Stimulated activated memory B cell treated with anti-CD40 and anti-IgM and Interleukin-4, amounts not matched to agents 10 μg/mL and 1 μg/mL and 100 μg/mL, for 72 hours (primary cell): ENCODE data around the gene PERM1.

ENCODE experiments used
- ATAC-seq: fragments of 150-1000 bp; cut with Tn5 transposase; 2 replicates; pipeline ENCODE4 v1.10.0; 2021
- H3K27ac Mint-ChIP-seq: one replicate; pipeline ENCODE4 v1.8.0; 2022; ENCODE audit warnings: mild to moderate bottlenecking, mixed read lengths
- H3K27me3 Mint-ChIP-seq: one replicate; pipeline ENCODE4 v1.8.0; 2022; ENCODE audit warnings: mixed read lengths
- H3K36me3 Mint-ChIP-seq: one replicate; pipeline ENCODE4 v1.8.0; 2022; ENCODE audit warnings: mixed read lengths
- H3K4me1 Mint-ChIP-seq: one replicate; pipeline ENCODE4 v1.8.0; 2022; ENCODE audit warnings: mixed read lengths
- H3K4me3 Mint-ChIP-seq: one replicate; pipeline ENCODE4 v1.8.0; 2022; ENCODE audit warnings: mild to moderate bottlenecking, moderate library complexity, mixed read lengths
- H3K9me3 Mint-ChIP-seq: one replicate; pipeline ENCODE4 v1.8.0; 2022; ENCODE audit warnings: mixed read lengths

The PERM1 gene

GRCh38 chr1:943545-944340, 38.1 kb downstream of the PERM1 start:
- no peak overlapping the region for H3K27ac Mint-ChIP-seq
- no peak overlapping the region for H3K4me3 Mint-ChIP-seq
- peaks cover 21% of the 10 kb centered on the region for H3K4me1 Mint-ChIP-seq
- no peaks in the 10 kb centered on the region for H3K9me3 Mint-ChIP-seq
- peaks cover 24% of the 10 kb centered on the region for H3K27me3 Mint-ChIP-seq
- peaks cover 50% of the 10 kb centered on the region for H3K36me3 Mint-ChIP-seq
- no peak for ATAC-seq

GRCh38 chr1:942864-943533, 38.9 kb downstream of the PERM1 start:
- H3K9me3 Mint-ChIP-seq = no peaks in the 10 kb centered on the region
- peaks cover 21% of the 10 kb centered on the region for H3K4me1 Mint-ChIP-seq
- peaks cover 32% of the 10 kb centered on the region for H3K27me3 Mint-ChIP-seq
- H3K27ac Mint-ChIP-seq = no peak overlapping the region
- no peak for ATAC-seq
- peaks cover 42% of the 10 kb centered on the region for H3K36me3 Mint-ChIP-seq
- H3K4me3 Mint-ChIP-seq = no peak overlapping the region

- H3K4me1 Mint-ChIP-seq = peaks cover 21% of the 10 kb centered on the region
- peaks cover 38% of the 10 kb centered on the region for H3K27me3 Mint-ChIP-seq
- peak; percentile 16 for ATAC-seq
- H3K27ac Mint-ChIP-seq = no peak overlapping the region
- H3K4me3 Mint-ChIP-seq = no peak overlapping the region
- peaks cover 36% of the 10 kb centered on the region for H3K36me3 Mint-ChIP-seq
- H3K9me3 Mint-ChIP-seq = no peaks in the 10 kb centered on the region
These were observed 39.5 kb downstream of the PERM1 start for GRCh38 chr1:942411-942821.

GRCh38 chr1:941588-942383, 40.1 kb downstream of the PERM1 start:
- H3K4me1 Mint-ChIP-seq = peaks cover 21% of the 10 kb centered on the region
- peaks cover 38% of the 10 kb centered on the region for H3K27me3 Mint-ChIP-seq
- H3K9me3 Mint-ChIP-seq = no peaks in the 10 kb centered on the region
- H3K4me3 Mint-ChIP-seq = peak overlapping the region; percentile 74
- no peak overlapping the region for H3K27ac Mint-ChIP-seq
- no peak for ATAC-seq
- H3K36me3 Mint-ChIP-seq = peaks cover 30% of the 10 kb centered on the region

GRCh38 chr1:941015-941587, 40.8 kb downstream of the PERM1 start:
- peaks cover 23% of the 10 kb centered on the region for H3K36me3 Mint-ChIP-seq
- H3K9me3 Mint-ChIP-seq = no peaks in the 10 kb centered on the region
- peaks cover 21% of the 10 kb centered on the region for H3K4me1 Mint-ChIP-seq
- no peak for ATAC-seq
- H3K27me3 Mint-ChIP-seq = peaks cover 38% of the 10 kb centered on the region
- no peak overlapping the region for H3K27ac Mint-ChIP-seq
- peak overlapping the region; percentile 74 for H3K4me3 Mint-ChIP-seq

- peaks cover 44% of the 10 kb centered on the region for H3K27me3 Mint-ChIP-seq
These were observed 41.5 kb downstream of the PERM1 start for GRCh38 chr1:940107-941014.

GRCh38 chr1:939511-940106, 42.3 kb downstream of the PERM1 start:
- no peak for ATAC-seq
- H3K9me3 Mint-ChIP-seq = no peaks in the 10 kb centered on the region
- H3K4me1 Mint-ChIP-seq = peaks cover 11% of the 10 kb centered on the region
- peaks cover 52% of the 10 kb centered on the region for H3K27me3 Mint-ChIP-seq
- H3K4me3 Mint-ChIP-seq = peak overlapping the region; percentile 0
- no peak overlapping the region for H3K27ac Mint-ChIP-seq
- H3K36me3 Mint-ChIP-seq = peaks cover 8% of the 10 kb centered on the region

More at GRCh38 chr1:940107-941014, 41.5 kb downstream of the PERM1 start:
- Mint-ChIP-seq H3K4me1 (peaks cover 16% of the 10 kb centered on the region), H3K9me3 (no peaks in the 10 kb centered on the region), H3K4me3 (peak overlapping the region; percentile 74), H3K27ac (no peak overlapping the region), H3K36me3 (peaks cover 16% of the 10 kb centered on the region)
- no peak for ATAC-seq

GRCh38 chr1:938711-939489, 43.0 kb downstream of the PERM1 start:
- H3K4me3 Mint-ChIP-seq = no peak overlapping the region
- no peaks in the 10 kb centered on the region for H3K9me3 Mint-ChIP-seq
- peaks cover 54% of the 10 kb centered on the region for H3K27me3 Mint-ChIP-seq
- H3K4me1 Mint-ChIP-seq = peaks cover 11% of the 10 kb centered on the region
- no peak for ATAC-seq
- peaks cover 1% of the 10 kb centered on the region for H3K36me3 Mint-ChIP-seq
- no peak overlapping the region for H3K27ac Mint-ChIP-seq

- no peak overlapping the region for H3K4me3 Mint-ChIP-seq
- H3K4me1 Mint-ChIP-seq = peaks cover 11% of the 10 kb centered on the region
- no peak overlapping the region for H3K27ac Mint-ChIP-seq
- ATAC-seq = peak; percentile 49
- H3K9me3 Mint-ChIP-seq = no peaks in the 10 kb centered on the region
- H3K27me3 Mint-ChIP-seq = peaks cover 61% of the 10 kb centered on the region
- H3K36me3 Mint-ChIP-seq = no peaks in the 10 kb centered on the region
These were observed 43.7 kb downstream of the PERM1 start for GRCh38 chr1:938088-938683.

GRCh38 chr1:937521-937920, 44.4 kb downstream of the PERM1 start:
- ATAC-seq = no peak

GRCh38 chr1:936348-937264, 45.3 kb downstream of the PERM1 start:
- peak; percentile 17 for ATAC-seq
- H3K27ac Mint-ChIP-seq = no peak overlapping the region
- H3K4me3 Mint-ChIP-seq = no peak overlapping the region
- peaks cover 13% of the 10 kb centered on the region for H3K4me1 Mint-ChIP-seq
- H3K36me3 Mint-ChIP-seq = no peaks in the 10 kb centered on the region
- H3K27me3 Mint-ChIP-seq = peaks cover 73% of the 10 kb centered on the region
- H3K9me3 Mint-ChIP-seq = no peaks in the 10 kb centered on the region

More at GRCh38 chr1:937521-937920, 44.4 kb downstream of the PERM1 start:
- Mint-ChIP-seq H3K27me3 (peaks cover 68% of the 10 kb centered on the region), H3K4me1 (peaks cover 11% of the 10 kb centered on the region), H3K27ac (no peak overlapping the region), H3K4me3 (no peak overlapping the region), H3K36me3 (no peaks in the 10 kb centered on the region), H3K9me3 (no peaks in the 10 kb centered on the region)

- Mint-ChIP-seq H3K27ac (no peak overlapping the region), H3K27me3 (peaks cover 73% of the 10 kb centered on the region), H3K4me3 (no peak overlapping the region), H3K9me3 (no peaks in the 10 kb centered on the region), H3K36me3 (no peaks in the 10 kb centered on the region), H3K4me1 (peaks cover 11% of the 10 kb centered on the region)
- no peak for ATAC-seq
These were observed 46.1 kb downstream of the PERM1 start for GRCh38 chr1:935751-936231.
